HG03025 (cell line): Measurements from ENCODE around the gene ELFN2.

Source experiments
- ATAC-seq: cut with Tn5 transposase; IDR thresholded peaks from one replicate; pipeline ENCODE4 v1.9.1; 2021; ENCODE audit warnings: mild to moderate bottlenecking, moderate library complexity; ENCODE audit not compliant: unreplicated experiment, low FRiP score

The ELFN2 gene

GRCh38 chr22:37428649-37429586 is 1.6 kb upstream of the ELFN2 start:
- no peak for ATAC-seq

GRCh38 chr22:37427711-37428635 is 694 bp upstream of the ELFN2 start:
- no peak for ATAC-seq

DNA sequence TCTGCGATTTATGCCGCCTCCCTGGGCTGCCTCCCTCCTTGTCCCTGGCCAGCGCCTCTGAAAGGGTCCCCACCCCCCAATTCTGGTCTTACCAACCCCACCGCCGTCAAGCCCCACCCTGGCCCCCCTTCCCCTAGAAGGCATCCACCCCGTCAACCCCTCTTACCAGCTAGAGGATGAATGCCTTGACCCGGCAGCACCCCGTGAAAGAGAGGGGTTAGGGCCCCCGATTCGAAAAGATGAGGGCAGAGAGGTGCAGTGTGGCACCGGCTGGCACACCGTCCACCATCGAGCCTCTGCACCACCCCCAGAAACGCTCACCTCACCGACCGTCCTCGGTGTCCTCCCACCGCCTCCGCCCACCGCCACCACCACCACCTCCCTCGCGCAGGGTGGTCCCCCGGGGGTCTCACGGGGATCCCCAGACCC is 559 bp downstream of the ELFN2 start:
- ATAC-seq = no peak

GRCh38 chr22:37425800-37426705 is 1.2 kb downstream of the ELFN2 start:
- no peak for ATAC-seq

- no peak for ATAC-seq
Measured at GRCh38 chr22:37425369-37425768, 1.9 kb downstream of the ELFN2 start.

GRCh38 chr22:37423283-37423682 is 4.0 kb downstream of the ELFN2 start:
- no peak for ATAC-seq

DNA sequence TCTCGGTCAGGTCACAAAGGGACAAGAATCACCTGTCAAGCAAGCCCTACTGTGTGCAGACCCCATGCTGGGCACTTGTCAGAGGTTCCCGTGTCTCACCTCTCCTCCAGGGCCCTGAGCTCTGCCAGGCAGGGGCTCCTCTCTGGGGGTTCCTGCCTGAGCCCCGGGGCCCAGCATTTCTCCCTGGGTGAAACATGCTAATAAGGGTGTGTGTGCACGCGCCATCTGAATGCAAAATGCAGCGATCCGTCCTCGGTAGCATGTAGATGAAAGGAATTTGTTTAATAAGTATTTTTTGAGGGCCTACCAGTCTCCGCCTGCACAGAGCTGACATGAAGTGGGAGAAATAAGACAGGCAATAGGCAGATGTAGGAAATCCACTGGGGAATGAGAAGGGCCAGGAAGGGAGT is 5.8 kb downstream of the ELFN2 start:
- no peak for ATAC-seq

- ATAC-seq = no peak
Measured at GRCh38 chr22:37420686-37421467, 6.4 kb downstream of the ELFN2 start.

GRCh38 chr22:37419969-37420685 is 7.2 kb downstream of the ELFN2 start:
- no peak for ATAC-seq

GRCh38 chr22:37419370-37419968 is 7.8 kb downstream of the ELFN2 start:
- no peak for ATAC-seq

DNA sequence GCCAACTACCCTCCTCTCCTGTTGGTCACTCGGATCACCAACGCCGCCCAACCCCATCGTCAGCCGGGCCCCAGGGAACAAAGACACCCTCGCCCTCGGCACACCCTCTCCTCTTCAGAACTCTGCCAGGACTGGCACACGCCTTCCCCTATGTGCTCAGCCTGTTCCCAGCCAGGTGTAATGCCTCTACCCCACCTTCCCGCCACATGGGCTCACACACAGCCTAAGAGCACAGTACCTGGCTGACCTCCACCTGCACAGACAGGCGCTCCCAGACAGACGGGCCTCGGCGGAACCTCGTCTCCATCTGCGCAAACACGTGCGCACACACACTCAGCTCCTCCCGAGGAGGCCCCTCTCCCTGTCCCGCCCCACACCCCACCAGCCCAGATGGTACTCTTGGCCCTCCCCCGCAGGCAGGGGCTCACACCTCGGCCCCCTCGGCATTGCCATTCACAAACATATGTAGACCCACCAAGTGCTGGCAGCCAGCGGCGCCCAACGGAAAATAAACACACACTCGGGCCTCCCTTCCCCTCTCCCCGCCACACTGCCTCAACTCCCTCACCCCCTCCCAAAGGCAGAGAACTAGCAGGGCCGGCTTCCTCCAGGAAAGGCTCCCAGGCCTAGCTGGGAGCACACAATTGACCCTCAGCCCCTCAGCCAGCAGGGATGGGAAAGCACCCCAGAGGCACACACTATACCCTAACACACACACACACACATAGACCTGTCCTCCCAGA is 8.5 kb downstream of the ELFN2 start:
- no peak for ATAC-seq

- no peak for ATAC-seq
Measured at GRCh38 chr22:37417677-37418348, 9.5 kb downstream of the ELFN2 start.

GRCh38 chr22:37417264-37417663 is 10.0 kb downstream of the ELFN2 start:
- ATAC-seq = no peak

GRCh38 chr22:37416827-37417226 is 10.5 kb downstream of the ELFN2 start:
- ATAC-seq = no peak

DNA sequence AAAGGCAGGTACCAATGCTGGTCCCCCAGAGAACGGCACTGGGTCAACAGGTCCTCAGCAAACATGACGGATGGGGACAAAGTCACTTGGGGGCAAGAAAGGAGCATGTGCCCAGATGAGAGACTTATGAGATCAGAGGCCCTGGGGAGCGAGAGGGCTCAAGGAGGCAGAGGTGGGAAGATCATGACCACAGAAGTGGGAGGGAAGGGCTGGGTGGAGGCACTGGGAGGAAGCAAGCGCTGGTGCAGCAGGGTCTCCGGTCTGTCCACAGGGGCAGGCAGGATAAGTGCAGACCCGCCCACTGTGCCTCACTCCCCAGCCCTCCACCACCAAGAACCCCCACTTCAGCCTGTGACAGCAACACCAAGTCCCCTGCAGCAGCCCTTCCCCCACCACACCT is 10.9 kb downstream of the ELFN2 start:
- no peak for ATAC-seq

- no peak for ATAC-seq
Measured at GRCh38 chr22:37415210-37415609, 12.1 kb downstream of the ELFN2 start.

- no peak for ATAC-seq
Measured at GRCh38 chr22:37414288-37414687, 13.0 kb downstream of the ELFN2 start.
